Measurements from ENCODE around the gene CD9.
A peak's percentile ranks its signal among the peaks of the same experiment; 100 is the strongest.
"Not testable (repeated sequence)": the region's sequence is repeated elsewhere in the genome, so short reads cannot be mapped to it uniquely, and the experiment has no call there.

CD9 gene
- 0.63 to 16.0 (median 2.9) reads per million in 9 experiments for total RNA-seq

- peaks cover 4 to 7% of the 10 kb centered on the region in 2 donors for H3K4me1 Mint-ChIP-seq (ENCODE audit: low read depth in 2 of 2)
- H3K4me3 Mint-ChIP-seq: peak within 1 kb of the TSS; percentile 48 to 51
- DNase-seq: no peak
- no peaks in the 10 kb centered on the region for H3K36me3 Mint-ChIP-seq (ENCODE audit: insufficient read depth)
- no peak within 1 kb of the TSS for H3K27ac Mint-ChIP-seq
- no peaks in the 10 kb centered on the region for H3K9me3 Mint-ChIP-seq
- ATAC-seq (replicated peaks): peak; percentile 48
- peaks cover 39 to 70% of the 10 kb centered on the region in 2 donors for H3K27me3 Mint-ChIP-seq
Measured at GRCh38 chr12:6200256-6201212, at the start of gene CD9. TSS of gene CD9 (plus strand) at chr12:6200400. CDS start at chr12:6200500, 100 bp downstream.

GRCh38 chr12:6154730-6155459 lies 45.3 kb upstream of the CD9 start:
- no peak overlapping the region for H3K27ac Mint-ChIP-seq
- peaks cover 27 to 46% of the 10 kb centered on the region in 2 donors for H3K27me3 Mint-ChIP-seq
- no peaks in the 10 kb centered on the region for H3K36me3 Mint-ChIP-seq (ENCODE audit: insufficient read depth)
- no peak overlapping the region for H3K4me3 Mint-ChIP-seq
- ATAC-seq (replicated peaks) (no peak), DNase-seq (no peak)
- H3K4me1 Mint-ChIP-seq (ENCODE audit: low read depth in 2 of 2): peaks cover 0 to 3% of the 10 kb centered on the region in 2 donors
- H3K9me3 Mint-ChIP-seq: no peaks in the 10 kb centered on the region

- Mint-ChIP-seq H3K4me3 (no peak overlapping the region), H3K36me3 (ENCODE audit: insufficient read depth) (no peaks in the 10 kb centered on the region), H3K4me1 (ENCODE audit: low read depth in 2 of 2) (peaks cover 0 to 3% of the 10 kb centered on the region in 2 donors), H3K9me3 (no peaks in the 10 kb centered on the region), H3K27ac (no peak overlapping the region), H3K27me3 (peaks cover 37 to 56% of the 10 kb centered on the region in 2 donors)
- no peak for ATAC-seq (replicated peaks)
- no peak for DNase-seq
Measured at GRCh38 chr12:6157482-6157881, 42.7 kb upstream of the CD9 start.

- H3K27ac Mint-ChIP-seq: no peak overlapping the region
- no peaks in the 10 kb centered on the region for H3K9me3 Mint-ChIP-seq
- ATAC-seq (replicated peaks): no peak
Measured at GRCh38 chr12:6158255-6158654, 41.9 kb upstream of the CD9 start.

GRCh38 chr12:6158749-6159148 lies 41.5 kb upstream of the CD9 start:
- no peak overlapping the region for H3K4me3 Mint-ChIP-seq
- peaks cover 37 to 51% of the 10 kb centered on the region in 2 donors for H3K27me3 Mint-ChIP-seq
- no peak overlapping the region for H3K27ac Mint-ChIP-seq
- no peaks in the 10 kb centered on the region for H3K36me3 Mint-ChIP-seq (ENCODE audit: insufficient read depth)
- H3K4me1 Mint-ChIP-seq (ENCODE audit: low read depth in 2 of 2): peaks cover 0 to 3% of the 10 kb centered on the region in 2 donors
- no peaks in the 10 kb centered on the region for H3K9me3 Mint-ChIP-seq
- ATAC-seq (replicated peaks) (no peak), DNase-seq (no peak)

More at GRCh38 chr12:6158255-6158654, 41.9 kb upstream of the CD9 start:
- Mint-ChIP-seq H3K4me1 (ENCODE audit: low read depth in 2 of 2) (peaks cover 0 to 3% of the 10 kb centered on the region in 2 donors), H3K27me3 (peaks cover 37 to 51% of the 10 kb centered on the region in 2 donors), H3K36me3 (ENCODE audit: insufficient read depth) (no peaks in the 10 kb centered on the region), H3K4me3 (no peak overlapping the region)
- DNase-seq: no peak

- not testable (repeated sequence) for ATAC-seq (replicated peaks); H3K9me3 Mint-ChIP-seq; H3K36me3 Mint-ChIP-seq (ENCODE audit: insufficient read depth); DNase-seq; H3K4me3 Mint-ChIP-seq; H3K27ac Mint-ChIP-seq; H3K4me1 Mint-ChIP-seq (ENCODE audit: low read depth in 2 of 2)
- peaks cover 37 to 51% of the 10 kb centered on the region in 2 donors for H3K27me3 Mint-ChIP-seq
Measured at GRCh38 chr12:6159166-6160011, 40.8 kb upstream of the CD9 start.

- H3K4me3 Mint-ChIP-seq; DNase-seq; H3K9me3 Mint-ChIP-seq; H3K4me1 Mint-ChIP-seq (ENCODE audit: low read depth in 2 of 2); H3K36me3 Mint-ChIP-seq (ENCODE audit: insufficient read depth); H3K27ac Mint-ChIP-seq; ATAC-seq (replicated peaks): not testable (repeated sequence)
- H3K27me3 Mint-ChIP-seq: peaks cover 30 to 44% of the 10 kb centered on the region in 2 donors
Measured at GRCh38 chr12:6160049-6160649, 40.1 kb upstream of the CD9 start.

- Mint-ChIP-seq H3K27me3 (peaks cover 30 to 41% of the 10 kb centered on the region in 2 donors), H3K9me3 (no peaks in the 10 kb centered on the region), H3K27ac (no peak overlapping the region), H3K4me1 (ENCODE audit: low read depth in 2 of 2) (peaks cover 0 to 3% of the 10 kb centered on the region in 2 donors), H3K36me3 (ENCODE audit: insufficient read depth) (no peaks in the 10 kb centered on the region), H3K4me3 (no peak overlapping the region)
- DNase-seq (no peak), ATAC-seq (replicated peaks) (no peak)
Measured at GRCh38 chr12:6161124-6161882, 38.9 kb upstream of the CD9 start.

- ATAC-seq (replicated peaks): no peak
- Mint-ChIP-seq H3K36me3 (ENCODE audit: insufficient read depth) (no peaks in the 10 kb centered on the region), H3K27ac (no peak overlapping the region)
Measured at GRCh38 chr12:6163416-6164060, 36.7 kb upstream of the CD9 start.

GRCh38 chr12:6165395-6165794 lies 34.8 kb upstream of the CD9 start:
- Mint-ChIP-seq H3K27ac (no peak overlapping the region), H3K4me3 (no peak overlapping the region), H3K9me3 (no peaks in the 10 kb centered on the region), H3K36me3 (ENCODE audit: insufficient read depth) (no peaks in the 10 kb centered on the region), H3K27me3 (peaks cover 14 to 38% of the 10 kb centered on the region in 2 donors), H3K4me1 (ENCODE audit: low read depth in 2 of 2) (peaks cover 4 to 11% of the 10 kb centered on the region in 2 donors)
- no peak for ATAC-seq (replicated peaks)
- DNase-seq: no peak

More at GRCh38 chr12:6163416-6164060, 36.7 kb upstream of the CD9 start:
- Mint-ChIP-seq H3K4me1 (ENCODE audit: low read depth in 2 of 2) (peaks cover 7 to 9% of the 10 kb centered on the region in 2 donors), H3K4me3 (no peak overlapping the region), H3K9me3 (no peaks in the 10 kb centered on the region), H3K27me3 (peaks cover 19 to 34% of the 10 kb centered on the region in 2 donors)
- no peak for DNase-seq

- peaks cover 4 to 11% of the 10 kb centered on the region in 2 donors for H3K4me1 Mint-ChIP-seq (ENCODE audit: low read depth in 2 of 2)
- DNase-seq (no peak), ATAC-seq (replicated peaks) (no peak)
- no peaks in the 10 kb centered on the region for H3K9me3 Mint-ChIP-seq
- peaks cover 6 to 35% of the 10 kb centered on the region in 2 donors for H3K27me3 Mint-ChIP-seq
- H3K4me3 Mint-ChIP-seq: no peak overlapping the region
- H3K27ac Mint-ChIP-seq: peak overlapping the region in 1 of 2 donors; percentile 66
- H3K36me3 Mint-ChIP-seq (ENCODE audit: insufficient read depth): no peaks in the 10 kb centered on the region
Measured at GRCh38 chr12:6166808-6167207, 33.4 kb upstream of the CD9 start.

Measured in effector memory CD8-positive, alpha-beta T cell (primary cell).